ENCODE measurements around the gene SIDT2.

Gene SIDT2

DNA sequence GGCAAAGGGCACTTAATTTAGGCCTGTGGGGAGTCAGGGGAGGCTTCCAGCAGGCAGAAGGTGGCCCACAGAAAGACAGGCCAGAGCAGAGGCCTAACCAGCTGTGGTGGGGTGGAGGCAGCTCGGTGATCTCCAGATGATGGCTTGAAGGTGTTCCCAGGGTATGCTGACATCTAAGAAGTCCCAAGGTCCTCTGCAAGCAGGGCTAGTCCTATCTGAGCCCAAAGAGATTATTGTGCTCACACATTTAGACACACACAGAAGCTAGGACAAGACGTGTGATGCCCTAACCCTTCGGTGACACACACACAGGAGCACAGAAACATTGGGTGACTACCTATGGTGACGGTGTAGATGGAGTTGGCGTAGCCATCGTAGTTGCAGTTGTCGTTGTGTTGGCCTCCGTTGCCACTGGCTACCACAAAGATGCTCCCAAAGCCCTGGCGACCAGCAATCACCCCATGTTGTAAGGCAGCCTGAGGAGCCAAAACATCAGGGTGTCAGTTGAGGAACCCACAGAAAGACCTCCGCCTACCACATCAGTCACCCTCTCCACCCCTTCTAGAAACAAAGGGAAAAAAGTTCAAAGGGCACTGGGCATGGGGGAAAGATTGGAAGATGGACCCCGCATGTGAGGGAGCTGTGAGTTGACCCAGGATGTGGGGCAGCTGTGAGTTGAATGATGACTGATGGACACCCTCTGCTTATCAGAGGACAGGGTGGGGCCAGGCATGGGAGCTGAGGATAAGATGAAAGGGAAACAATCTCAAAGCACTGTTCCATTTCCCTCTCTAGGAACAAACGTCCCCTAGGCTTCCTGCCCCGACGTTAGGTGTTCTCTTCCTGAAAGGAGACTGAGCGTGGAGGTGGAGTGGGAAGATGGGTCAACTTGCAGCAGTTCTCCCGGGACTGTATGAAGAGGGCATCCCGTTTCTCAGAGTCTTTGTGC lies 45.5 kb downstream of the SIDT2 start:
- DNase-seq: no peak

DNA sequence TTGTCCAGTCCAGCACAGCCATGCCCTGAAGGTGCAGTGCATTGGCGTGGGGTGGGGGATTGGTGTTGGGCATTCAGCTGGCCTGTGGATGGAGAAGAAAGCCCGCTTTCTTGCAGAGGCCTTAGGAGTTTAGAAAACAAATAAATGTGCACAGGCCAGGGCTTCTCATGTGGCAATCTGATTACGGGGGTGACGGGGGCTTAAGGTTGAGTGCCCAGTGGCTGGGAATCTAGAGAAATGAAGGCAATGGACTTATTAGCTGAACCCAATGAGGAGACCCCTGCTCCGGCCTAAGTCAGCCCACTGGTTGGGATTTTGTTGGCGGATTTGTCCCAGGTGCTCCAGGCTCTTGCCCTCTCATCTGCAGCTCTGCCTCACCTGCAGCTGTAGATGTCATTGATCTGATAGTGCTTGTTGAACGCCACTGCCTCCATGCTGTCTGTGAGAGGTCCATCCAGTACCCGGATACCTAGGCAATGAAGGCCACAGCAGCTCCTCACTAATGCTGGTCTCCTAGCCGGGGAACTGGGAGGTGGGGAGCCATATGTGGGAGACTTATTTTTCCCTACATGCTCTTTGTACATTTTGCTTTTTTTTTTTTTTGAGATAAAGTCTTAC lies 47.1 kb downstream of the SIDT2 start:
- no peak for DNase-seq

DNA sequence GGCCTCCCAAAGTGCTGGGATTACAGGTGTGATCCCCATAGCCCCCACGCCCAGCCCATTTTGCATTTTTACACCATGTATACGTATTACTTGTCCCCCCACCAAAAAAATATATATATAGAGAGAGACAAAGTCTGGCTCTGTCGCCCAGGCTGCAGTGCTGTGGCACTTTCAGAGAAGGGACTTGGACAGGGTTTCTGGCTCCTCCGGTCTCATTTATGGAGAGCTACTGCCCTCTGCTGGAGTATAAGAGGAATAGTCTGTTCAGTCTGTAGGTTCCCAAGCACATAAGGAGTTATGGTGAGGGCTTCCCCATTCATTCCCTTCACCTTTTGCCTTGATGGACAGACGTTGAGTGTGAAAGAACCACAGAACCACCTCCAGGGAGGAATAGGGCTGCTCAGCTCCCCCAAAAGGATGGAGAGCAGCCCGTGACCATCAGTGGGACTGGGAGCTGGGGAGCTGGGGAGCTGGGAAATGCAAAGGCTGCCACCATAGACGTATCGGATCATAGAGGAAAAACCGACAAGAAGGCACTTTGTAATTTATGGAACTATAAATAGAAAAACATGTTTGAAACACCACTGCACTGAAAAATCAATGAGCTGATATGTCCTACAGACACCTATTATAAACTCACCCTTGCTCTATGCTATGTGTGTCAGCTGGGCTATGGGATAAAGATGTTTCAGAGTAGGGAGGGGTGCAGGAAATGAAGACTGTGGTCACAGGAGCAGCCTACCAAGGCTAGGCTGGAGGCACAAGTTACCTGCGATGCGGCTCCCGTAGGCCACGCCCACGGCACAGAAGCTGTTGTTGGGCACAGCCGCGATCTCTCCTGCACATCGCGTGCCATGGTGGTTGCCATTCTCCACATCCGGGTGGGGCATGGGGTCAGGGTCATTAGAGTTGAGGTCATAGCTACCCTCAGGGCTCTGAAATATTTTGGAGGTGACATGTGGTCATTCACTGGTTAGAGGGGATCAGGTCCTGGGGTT lies 48.1 kb downstream of the SIDT2 start:
- peak; percentile 10 for DNase-seq

DNA sequence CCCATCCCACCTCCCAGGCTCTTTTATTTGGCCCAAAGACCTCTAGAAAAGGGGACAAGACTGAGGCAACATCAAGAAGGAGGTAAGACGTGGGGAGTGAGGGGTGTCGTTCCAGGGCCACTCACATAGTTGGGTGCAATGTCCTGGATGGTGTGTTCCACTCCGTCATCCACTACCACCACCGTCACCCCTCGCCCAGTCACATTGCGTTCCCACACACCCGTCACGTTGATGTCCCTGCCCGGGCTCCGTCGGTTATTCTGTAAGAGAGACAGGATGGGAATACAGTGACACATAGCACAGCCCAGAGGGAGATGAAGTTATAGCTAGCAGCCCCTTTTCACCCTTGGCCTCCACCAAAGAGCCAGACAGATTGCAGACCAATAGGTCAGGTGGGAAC lies 49.5 kb downstream of the SIDT2 start:
- no peak for DNase-seq

DNA sequence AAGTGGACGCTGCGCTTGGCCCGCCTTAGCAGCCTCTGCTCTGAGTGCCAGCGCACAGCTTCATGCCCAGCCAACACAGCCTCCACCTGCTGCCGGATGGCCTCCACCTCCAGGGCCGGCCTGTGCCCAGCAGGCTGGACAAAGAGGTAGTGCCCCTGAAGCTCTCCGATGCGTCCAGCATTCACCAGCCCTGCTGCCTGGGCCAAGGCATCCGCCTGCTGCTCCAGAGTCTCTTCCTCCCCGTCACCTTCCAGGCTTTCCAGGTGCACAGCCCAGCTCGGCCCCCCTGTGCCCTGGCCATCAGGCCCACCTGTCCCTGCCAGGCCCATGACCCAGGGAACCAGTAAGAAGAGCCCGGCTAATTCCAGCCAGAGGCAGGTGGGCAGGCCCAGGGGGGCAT lies 50.9 kb downstream of the SIDT2 start:
- DNase-seq: no peak

DNA sequence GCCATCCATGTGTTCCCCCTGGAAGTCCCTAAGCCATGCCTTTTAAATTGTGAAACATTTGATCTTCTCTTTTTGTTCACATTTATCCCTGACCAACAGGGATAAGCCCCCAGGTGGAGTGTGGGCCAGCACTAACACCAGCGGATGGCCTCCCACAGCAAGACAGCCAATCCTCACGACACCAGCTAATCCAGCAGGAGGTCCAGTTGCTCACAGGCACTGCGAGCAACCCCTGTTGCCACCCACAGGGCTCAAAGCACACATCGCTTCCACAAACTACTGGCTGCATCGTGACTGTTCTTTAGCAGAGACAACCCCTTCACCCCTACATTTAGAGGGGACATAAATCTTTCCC lies 51.4 kb downstream of the SIDT2 start:
- DNase-seq: no peak

DNA sequence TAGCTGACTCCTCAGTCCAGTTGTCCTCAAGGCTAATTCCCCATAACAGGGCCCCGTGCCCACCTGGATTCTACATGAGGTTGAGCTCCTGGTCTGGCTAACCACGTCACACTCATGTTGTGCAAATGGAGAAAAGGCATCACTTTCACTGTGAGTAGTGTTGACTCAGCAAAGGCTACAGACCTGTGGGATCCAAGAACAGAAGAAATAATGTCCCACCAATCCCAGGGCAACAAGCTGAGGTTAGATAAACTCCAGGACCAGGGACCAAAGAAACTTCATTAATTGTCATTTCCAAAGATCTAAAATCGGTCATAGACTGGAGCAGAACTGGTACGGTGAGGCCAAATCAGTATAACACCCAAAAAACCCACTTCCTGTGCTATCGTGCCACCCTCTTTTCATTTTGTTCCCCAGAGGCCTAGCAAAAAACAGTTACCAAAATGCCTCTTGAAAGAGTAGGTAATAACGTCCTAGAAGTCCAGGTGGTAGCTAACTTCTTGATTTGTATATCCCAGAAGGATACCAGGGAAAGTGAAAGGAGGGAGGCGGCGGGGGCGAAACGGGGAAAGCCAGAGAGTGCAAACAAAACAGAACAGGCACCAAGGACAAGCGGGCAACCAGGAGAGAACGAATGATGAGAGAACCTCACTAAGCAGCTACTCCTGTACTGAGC lies 51.9 kb downstream of the SIDT2 start:
- no peak for DNase-seq

DNA sequence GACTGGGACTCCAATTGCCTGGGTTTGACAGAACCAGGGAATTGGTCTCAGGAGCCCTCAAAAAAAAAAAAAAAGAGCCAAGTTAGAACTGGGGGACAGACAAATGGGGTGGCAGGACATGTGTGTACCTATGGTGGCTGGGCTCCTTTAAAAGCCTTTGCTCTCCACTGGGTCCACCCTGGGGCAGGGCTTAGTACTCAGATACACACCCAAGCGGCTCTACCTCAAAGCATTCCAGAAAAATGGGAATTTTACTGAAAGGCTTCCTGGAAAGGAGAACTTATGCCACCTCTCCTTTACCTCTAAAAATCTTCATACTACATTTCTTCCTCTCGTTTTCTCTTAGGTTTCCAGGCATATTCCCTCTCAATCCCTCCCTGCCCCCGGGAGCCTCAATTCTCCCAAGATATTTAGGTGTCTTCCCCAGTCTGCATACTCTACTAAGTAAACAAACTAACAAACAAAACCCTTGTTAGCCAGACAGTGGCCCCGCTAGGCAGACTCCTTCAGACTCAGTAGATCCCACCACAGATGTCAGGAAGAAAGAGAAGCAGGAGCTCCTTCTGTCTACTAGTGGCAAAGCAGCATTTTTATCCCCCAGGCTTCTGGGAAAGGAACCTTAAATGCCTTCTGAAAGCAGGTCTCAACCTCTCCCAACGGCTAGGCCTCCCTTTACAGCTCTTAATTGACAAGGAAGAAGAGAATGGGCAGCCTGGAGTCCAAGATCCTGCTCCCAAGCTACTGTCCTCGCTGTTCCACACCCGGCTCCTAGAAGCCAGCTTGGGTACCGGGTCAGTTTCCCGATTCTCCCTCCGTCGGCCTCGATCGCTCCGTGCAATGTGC lies 52.7 kb downstream of the SIDT2 start:
- no peak for DNase-seq

DNA sequence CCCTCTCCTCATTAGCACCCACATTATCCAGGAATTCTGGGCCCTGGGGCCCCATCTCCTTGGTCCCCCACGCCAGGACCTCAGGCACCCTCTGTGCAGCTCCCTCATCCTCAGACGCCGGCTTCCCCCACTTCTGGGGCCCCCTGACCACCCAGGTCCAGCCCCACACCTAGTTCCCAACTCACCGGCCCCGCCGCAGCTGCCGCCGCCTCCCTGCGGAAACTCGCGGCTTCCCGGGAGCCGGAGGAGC lies 53.2 kb downstream of the SIDT2 start, which contains the start of gene PCSK7:
TSS of gene PCSK7 (minus strand) at position 232 of the 250 bp plus-strand sequence. CDS start 2,229 bp downstream, outside the sequence.
- no peak for DNase-seq

DNA sequence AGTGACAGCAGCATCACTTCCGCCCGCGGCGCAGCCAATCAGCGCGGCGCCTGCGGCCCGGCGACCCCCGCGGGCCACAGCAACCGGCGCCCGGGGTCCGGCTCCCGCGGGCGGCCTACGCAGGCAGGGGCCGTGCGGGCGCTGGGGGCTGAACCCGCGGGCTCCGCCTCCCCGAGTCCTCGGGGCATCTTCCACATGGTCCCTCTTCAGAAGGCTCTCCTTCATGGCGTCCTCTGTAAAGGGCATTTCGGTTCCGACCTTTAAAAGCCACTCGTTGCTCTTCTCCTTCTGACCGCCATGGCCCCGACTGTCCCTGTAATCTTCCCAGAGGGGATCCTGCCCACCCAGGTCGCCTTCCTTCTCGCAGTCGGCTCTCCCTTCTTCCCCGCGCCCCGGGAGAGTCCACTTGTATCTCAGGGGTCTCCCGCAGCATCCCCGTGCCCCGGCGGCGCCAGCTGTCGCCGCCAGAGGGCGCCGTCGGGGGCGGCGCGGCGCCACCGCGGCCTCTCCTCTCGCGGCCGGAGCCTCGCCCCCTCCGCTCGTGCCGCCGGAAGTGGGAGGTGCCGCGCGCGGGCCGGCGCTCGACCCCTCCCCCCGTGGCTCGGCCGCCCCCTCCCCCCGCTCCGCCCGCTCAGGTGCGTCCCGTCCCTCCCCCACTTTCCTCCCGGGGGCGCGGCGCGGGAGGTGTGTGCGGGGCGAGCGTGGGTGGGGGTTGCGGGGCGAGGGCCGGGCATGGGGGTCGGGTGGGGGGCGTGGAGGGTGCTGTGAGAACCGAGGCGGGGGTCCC lies 53.7 kb downstream of the SIDT2 start, which contains the start of gene RNF214:
TSS of gene RNF214 (plus strand) at position 580 of the 787 bp plus-strand sequence. CDS start 1,602 bp downstream, outside the sequence.
- DNase-seq: peak; percentile 48

DNA sequence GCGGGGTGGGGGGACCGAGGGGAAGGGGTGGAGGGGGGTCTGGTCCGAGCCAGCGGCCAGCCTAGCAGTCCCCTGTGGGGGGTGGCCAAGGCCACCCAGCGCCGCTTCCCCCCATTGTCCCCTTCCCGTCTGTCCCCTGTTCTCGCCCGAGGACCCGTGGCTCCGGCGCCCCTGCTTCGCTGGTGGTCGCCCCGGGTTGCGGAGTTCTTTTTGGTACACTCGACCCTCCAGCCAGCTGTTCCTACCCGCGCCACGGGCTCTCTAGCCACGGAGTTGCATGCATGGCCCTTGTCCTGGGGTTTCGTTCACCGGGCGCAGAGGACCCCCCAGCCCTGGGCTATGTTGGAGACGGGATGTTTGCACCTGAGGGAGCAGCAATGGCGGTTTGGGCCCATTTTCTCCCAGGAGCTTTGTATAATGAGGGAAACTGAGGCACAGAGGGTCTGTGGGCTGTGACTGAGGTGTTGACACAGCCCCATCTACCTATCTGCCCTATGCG lies 54.4 kb downstream of the SIDT2 start:
- no peak for DNase-seq

DNA sequence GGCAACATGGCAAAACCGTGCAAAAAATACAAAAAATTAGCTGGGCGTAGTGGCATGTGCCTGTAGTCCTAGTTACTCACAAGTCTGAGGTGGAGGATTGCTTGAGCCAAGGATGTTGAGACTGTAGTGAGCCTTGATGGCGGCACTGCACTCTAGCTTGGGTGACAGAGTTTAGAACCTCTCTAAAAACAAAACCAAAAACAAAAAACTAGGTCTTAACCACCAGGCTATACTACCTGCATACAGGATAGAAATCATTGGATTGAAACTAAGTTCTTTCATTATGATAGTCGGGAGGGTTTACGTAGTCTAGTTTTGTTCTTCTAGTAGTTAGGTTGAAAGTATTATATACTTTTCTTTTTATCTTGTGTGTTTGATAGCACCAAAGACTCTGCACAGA lies 59.7 kb downstream of the SIDT2 start:
- DNase-seq: no peak

DNA sequence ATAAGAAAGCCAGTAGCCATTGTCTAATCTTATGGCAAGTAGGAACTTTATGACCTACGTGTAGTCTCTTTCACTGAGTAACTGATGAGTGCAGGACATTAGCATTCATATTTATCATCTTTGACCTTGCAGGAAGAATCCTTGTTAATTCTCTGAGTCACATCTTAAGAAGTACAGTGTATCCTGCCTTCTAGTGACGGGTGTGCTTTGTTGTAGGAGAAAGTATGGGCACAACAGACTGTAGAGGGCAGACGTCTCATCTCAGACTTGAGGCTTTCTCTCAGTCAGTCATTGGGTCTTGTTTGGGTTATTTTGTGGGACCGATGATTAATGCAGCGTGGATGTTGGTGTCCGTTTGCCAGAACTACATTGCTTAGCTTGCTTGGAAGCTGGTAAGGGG lies 60.8 kb downstream of the SIDT2 start:
- DNase-seq: peak; percentile 51

All from T1000 (cell line).